Heart right ventricle (tissue), 16 donors: Measurements from ENCODE around the gene PTPRN2. TPM values are rescaled to one million over a fixed set of nuclear protein-coding genes. Genes with fewer than 3 reads are reported as not detected.

Experiments used
- ATAC-seq, 8 donors: fragments of 200-7000 bp; cut with Tn5 transposase; one replicate each; pipeline ENCODE4 v1.9.1; 2020; ENCODE audit warnings: mild to moderate bottlenecking in 8 of 8, moderate library complexity in 8 of 8, moderate number of reproducible peaks in 1 of 8
- DNase-seq, 2 donors: peaks; one replicate each; pipeline ENCODE4 v3.0.0-alpha.2; 2020
- H3K27ac ChIP-seq, 10 donors: fragments of 200-600 bp; sonication (generic) in 2 of 10; one replicate each; pipeline versions ENCODE4 v1.5.0 to v1.8.0; 2020 to 2022; ENCODE audit warnings: mild to moderate bottlenecking in 3 of 10
- H3K27me3 ChIP-seq, 7 donors: fragments of 200-600 bp; one replicate each; pipeline ENCODE4 v1.8.0; 2021 to 2022; ENCODE audit warnings: mild to moderate bottlenecking in 2 of 7
- H3K36me3 ChIP-seq, 9 donors: fragments of 200-600 bp; sonication (generic) in 1 of 9; one replicate each; pipeline versions ENCODE4 v1.5.0 to v1.8.0; 2020 to 2022; ENCODE audit warnings: mild to moderate bottlenecking in 2 of 9
- H3K4me1 ChIP-seq, 9 donors: fragments of 200-600 bp; sonication (generic) in 1 of 9; one replicate each; pipeline versions ENCODE4 v1.5.0 to v1.8.0; 2020 to 2022; ENCODE audit warnings: mild to moderate bottlenecking in 4 of 9
- H3K4me3 ChIP-seq, 10 donors: fragments of 200-600 bp; sonication (generic) in 2 of 10; one replicate each; pipeline versions ENCODE4 v1.5.0 to v1.8.0; 2020 to 2022; ENCODE audit warnings: mild to moderate bottlenecking in 7 of 10, moderate library complexity in 2 of 10
- H3K9me3 ChIP-seq, 11 donors: fragments of 200-600 bp in 10 of 11; sonication (generic) in 2 of 11; one replicate each; pipeline versions ENCODE4 v1.5.0 to v1.8.0; 2013 to 2022; ENCODE audit warnings: mild to moderate bottlenecking in 2 of 11, control low read depth in 1 of 11, moderate library complexity in 1 of 11
- CTCF ChIP-seq, 9 donors: fragments of 200-600 bp; sonication (generic) in 2 of 9; IDR thresholded peaks; one replicate each; pipeline versions ENCODE4 v1.5.0 to v1.8.0; 2021 to 2022; ENCODE audit warnings: antibody characterized with exemption in 9 of 9, mild to moderate bottlenecking in 5 of 9, moderate library complexity in 1 of 9
- WGBS, 2 donors: extraction: QIAGEN DNeasy Blood & Tissue Kit; methylation state at CpG; one replicate each; pipeline ENCODE4 v1.1.7; 2013; ENCODE audit warnings: inconsistent platforms in 1 of 2; 5-methylcytosine and 5-hydroxymethylcytosine counted together
- intact Hi-C, 10 donors: fragments of 100-400 bp; cut with DNase I; formaldehyde crosslinking; loops; one replicate each; pipeline versions ENCODE4 v1.11.1 to v1.14.2; 2022
- polyA plus RNA-seq, 2 donors: library from polyadenylated mRNA; stranded (reverse); fragments of 200-250 nt; gene quantifications; one replicate each; pipeline ENCODE4 v1.2.3, GENCODE V29; 2013
- total RNA-seq, 10 donors: library from RNA; stranded (reverse); fragmentation: NEBNext Ultra II Directional in 3 of 10; extraction: Animal tissue kit (Norgen Biotek cat#: 25700) in 3 of 10; gene quantifications; one replicate each; pipeline versions ENCODE4 v1.2.1 to v1.2.4, GENCODE V29; 2021 to 2023
- donor health status: Arrhythmogenic right ventricular cardiomyopathy.
- donor health status: ischemic (EF 13 %, LVEDD 7.1; RV severe dilation, severe dysfunction).
- donor health status: healthy with polysubstance abuse.
- donor health status: DM: no; HTN: yes; CAD: no.
- donor health status: DM: no; HTN: no; CAD: no.
- donor health status: ischemic (EF 25% LVEDD 6.9; RV normal size, moderate dysfunction).
- donor health status: ischemic (EF 25% LVEDD 5.7; RV mildly dilated, moderate dysfunction).
- donor health status: healthy.
- donor health status: DM: yes; HTN: yes; CAD: no.
- donor health status: Ischemic cardiomyopathy.
- donor health status: ischemic (EF 35%, LVEDD 5.7; RV mildly dilated, moderate dysfunction).
- donor health status: nonischemic (EF 11% LVEDD 7.7; RV severe dilation, severe dysfunction).
- donor health status: DM: yes; HTN: yes; CAD: no.
- donor health status: PGD.
- donor health status: ischemic (EF 29% LVEDD 5.4; RV normal size, mild dysfunction).
- donor health status: nonischemic (EF 23%, LVEDD 6.1; RV moderate dilation, normal function).

The PTPRN2 gene
- total and polyA plus RNA-seq, 12 donors: 0.82 to 1.8 (median 1.3) TPM

- no peak for TF ChIP-seq CTCF (IDR thresholded peaks at IDR 0.05)
- 94 to 97% methylated on average over 12 of the region's 12 CpGs for WGBS, 2 donors
- no peak for ATAC-seq
Measured at GRCh38 chr7:158245724-158246041, 341.9 kb downstream of the PTPRN2 start.

GRCh38 chr7:158244873-158245723, 342.5 kb downstream of the PTPRN2 start:
- no peak overlapping the region for H3K27ac ChIP-seq
- DNase-seq (no peak), ATAC-seq (no peak)
- no peak overlapping the region for H3K4me3 ChIP-seq
- intact Hi-C loops: no loop called here
- H3K36me3 ChIP-seq: no peaks in the 10 kb centered on the region
- peaks cover 0 to 25% (median 0%) of the 10 kb centered on the region in 11 donors for H3K9me3 ChIP-seq
- 93 to 94% methylated on average over 40 of the region's 40 CpGs for WGBS, 2 donors
- H3K27me3 ChIP-seq: peaks cover 0 to 6% (median 0%) of the 10 kb centered on the region in 7 donors
- TF ChIP-seq CTCF (IDR thresholded peaks at IDR 0.05): no peak
- H3K4me1 ChIP-seq: no peaks in the 10 kb centered on the region

More at GRCh38 chr7:158245724-158246041, 341.9 kb downstream of the PTPRN2 start:
- H3K9me3 ChIP-seq: peaks cover 0 to 25% (median 0%) of the 10 kb centered on the region in 11 donors
- intact Hi-C loops: no loop called here
- H3K4me3 ChIP-seq: no peak overlapping the region
- no peaks in the 10 kb centered on the region for H3K4me1 ChIP-seq
- no peaks in the 10 kb centered on the region for H3K36me3 ChIP-seq
- H3K27me3 ChIP-seq: peaks cover 0 to 6% (median 0%) of the 10 kb centered on the region in 7 donors
- no peak for DNase-seq
- no peak overlapping the region for H3K27ac ChIP-seq

GRCh38 chr7:158244430-158244829, 343.2 kb downstream of the PTPRN2 start:
- no peaks in the 10 kb centered on the region for H3K4me1 ChIP-seq
- no peak overlapping the region for H3K27ac ChIP-seq
- peaks cover 0 to 25% (median 0%) of the 10 kb centered on the region in 11 donors for H3K9me3 ChIP-seq
- DNase-seq: no peak
- WGBS, 2 donors: 94 to 95% methylated on average over 4 of the region's 4 CpGs
- H3K27me3 ChIP-seq: peaks cover 0 to 6% (median 0%) of the 10 kb centered on the region in 7 donors
- ATAC-seq: no peak
- no peaks in the 10 kb centered on the region for H3K36me3 ChIP-seq
- no peak overlapping the region for H3K4me3 ChIP-seq
- intact Hi-C loops: no loop called here
- TF ChIP-seq CTCF (IDR thresholded peaks at IDR 0.05): no peak

GRCh38 chr7:158241919-158242318, 345.7 kb downstream of the PTPRN2 start:
- no peak for TF ChIP-seq CTCF (IDR thresholded peaks at IDR 0.05)
- ATAC-seq: no peak
- Histone ChIP-seq H3K27me3 (peaks cover 0 to 6% (median 0%) of the 10 kb centered on the region in 7 donors), H3K4me3 (no peak overlapping the region), H3K9me3 (peaks cover 0 to 10% (median 0%) of the 10 kb centered on the region in 11 donors), H3K27ac (no peak overlapping the region), H3K36me3 (no peaks in the 10 kb centered on the region), H3K4me1 (no peaks in the 10 kb centered on the region)
- 80 to 81% methylated on average over 7 of the region's 7 CpGs for WGBS, 2 donors
- no peak for DNase-seq
- intact Hi-C loops: no loop called here
